GM12878 (cell line): ENCODE data around the gene KCNE4. TPM values are rescaled to one million over a fixed set of nuclear protein-coding genes. Genes with fewer than 3 reads are reported as not detected.

Experiments
- ATAC-seq: fragments of 200-7000 bp; cut with Tn5 transposase; 3 replicates; pipeline ENCODE4 v1.9.1; 2020; ENCODE audit warnings: mild to moderate bottlenecking, moderate library complexity
- BruUV-seq: library from RNA; stranded (reverse); fragments of 400-500 nt; replicated peaks from 2 replicates; lab custom pipeline; 2021; lab: Mats Ljungman, UMichigan
- CTCF ChIA-PET: fragments of 300-600 bp; sonication (Branson Sonifier 250); formaldehyde crosslinking; extraction: SDS; loops from one replicate; lab custom pipeline; 2021; ENCODE audit warnings: inconsistent platforms; lab: Yijun Ruan, JAX
- POLR2A ChIA-PET: fragments of 350-600 bp; formaldehyde crosslinking; extraction: SDS; loops from one replicate; lab custom pipeline; 2021; ENCODE audit warnings: inconsistent platforms; lab: Charles Lee
- RAD21 ChIA-PET: fragments of 300-600 bp; sonication (Branson Sonifier 250); formaldehyde crosslinking; loops from one replicate; lab custom pipeline; 2023; ENCODE audit warnings: antibody characterized with exemption; ENCODE audit not compliant: unreplicated experiment; lab: Charles Lee
- SMC1A ChIA-PET: fragments of 300-600 bp; sonication (Branson Sonifier 250); formaldehyde crosslinking; loops from one replicate; lab custom pipeline; 2023; ENCODE audit not compliant: unreplicated experiment, uncharacterized antibody; lab: Charles Lee
- DNase-seq: peaks from one replicate; pipeline ENCODE4 v3.0.0-alpha.2; 2011; ENCODE audit warnings: low read depth, low spot score
- FAIRE-seq: peaks from 3 replicates; lab custom pipeline; 2011; peaks lifted over from hg19 to GRCh38; lab: Jason Lieb, UNC
- H2AFZ ChIP-seq: 2 replicates; pipeline ENCODE4 v1.6.0; 2011; ENCODE audit warnings: low read depth, low read length, control low read depth; ENCODE audit not compliant: control insufficient read depth
- H3K27ac ChIP-seq: 2 replicates; pipeline ENCODE4 v1.5.1; 2011; ENCODE audit warnings: control low read depth; ENCODE audit not compliant: control insufficient read depth, insufficient read depth
- H3K27me3 ChIP-seq, 2 experiments: replicated peaks in 1 of 2; 2 replicates each; pipeline versions ENCODE4 v1.6.0 to v1.6.1; 2011; ENCODE audit warnings: low read length in 1 of 2; ENCODE audit not compliant: control insufficient read depth in 2 of 2, insufficient read depth in 2 of 2
- H3K36me3 ChIP-seq, 2 experiments: 2 replicates each; pipeline ENCODE4 v1.5.1; 2011; ENCODE audit warnings: low read length in 1 of 2; ENCODE audit not compliant: control insufficient read depth in 2 of 2, insufficient read depth in 2 of 2
- H3K4me1 ChIP-seq: 2 replicates; pipeline ENCODE4 v1.6.1; 2011; ENCODE audit warnings: mild to moderate bottlenecking, low read length, moderate library complexity, mixed read lengths; ENCODE audit not compliant: control insufficient read depth, insufficient read depth
- H3K4me2 ChIP-seq: 2 replicates; pipeline ENCODE4 v1.6.0; 2011; ENCODE audit warnings: control low read depth; ENCODE audit not compliant: control insufficient read depth, insufficient read depth
- H3K4me3 ChIP-seq: fragments of 200-600 bp; sonication (generic); 2 replicates; pipeline ENCODE4 v1.5.1; 2016
- H3K79me2 ChIP-seq: 2 replicates; pipeline ENCODE4 v1.6.0; 2011; ENCODE audit warnings: low read length; ENCODE audit not compliant: control insufficient read depth, insufficient read depth
- H3K9ac ChIP-seq: 2 replicates; pipeline ENCODE4 v1.8.0; 2011; ENCODE audit warnings: low read length, control low read depth, mixed read lengths; ENCODE audit not compliant: control insufficient read depth, insufficient read depth
- H3K9me3 ChIP-seq: replicated peaks from 3 replicates; pipeline ENCODE4 v1.5.1; 2011; ENCODE audit warnings: mild to moderate bottlenecking, low read length; ENCODE audit not compliant: control insufficient read depth, insufficient read depth
- H4K20me1 ChIP-seq: 2 replicates; pipeline ENCODE4 v1.6.0; 2011; ENCODE audit not compliant: control insufficient read depth, insufficient read depth
- ASH2L ChIP-seq: fragments of 300-600, 200-600 bp; sonication (generic); IDR thresholded peaks from 2 replicates; pipeline ENCODE4 v1.6.1; 2017; ENCODE audit warnings: low read depth, mild to moderate bottlenecking, borderline replicate concordance
- ATF2 ChIP-seq: IDR thresholded peaks from 2 replicates; pipeline ENCODE4 v1.6.1; 2012; ENCODE audit warnings: low read length, inconsistent platforms
- CBX3 ChIP-seq: fragments of 200-600 bp; sonication (generic); IDR thresholded peaks from 2 replicates; pipeline ENCODE4 v1.6.1; 2016; ENCODE audit warnings: low read depth, borderline replicate concordance
- CHD2 ChIP-seq: IDR thresholded peaks from 2 replicates; pipeline ENCODE4 v1.6.1; 2011; ENCODE audit warnings: low read depth, low read length, improper control_type of control experiment, borderline replicate concordance
- EED ChIP-seq: sonication (generic); IDR thresholded peaks from 2 replicates; pipeline ENCODE4 v1.6.1; 2016; ENCODE audit warnings: antibody characterized with exemption, low read depth
- ESRRA ChIP-seq: IDR thresholded peaks from 2 replicates; pipeline ENCODE4 v1.6.1; 2012; ENCODE audit warnings: mild to moderate bottlenecking, low read length, improper control_type of control experiment
- FOXK2 ChIP-seq: fragments of 450-650 bp; IDR thresholded peaks from 2 replicates; pipeline ENCODE4 v1.6.1; 2017; ENCODE audit warnings: mild to moderate bottlenecking, moderate library complexity
- HDAC6 ChIP-seq: fragments of 200-600 bp; sonication (generic); IDR thresholded peaks from one replicate; pipeline ENCODE4 v1.8.0; 2017; ENCODE audit warnings: antibody characterized with exemption; ENCODE audit not compliant: unreplicated experiment
- LARP7 ChIP-seq: fragments of 450-650 bp; IDR thresholded peaks from 2 replicates; pipeline ENCODE4 v1.6.1; 2017; ENCODE audit warnings: mild to moderate bottlenecking
- MLLT1 ChIP-seq: fragments of 450-650 bp; IDR thresholded peaks from 2 replicates; pipeline ENCODE4 v1.6.1; 2016; ENCODE audit warnings: mild to moderate bottlenecking
- MTA2 ChIP-seq: fragments of 450-650 bp; IDR thresholded peaks from 2 replicates; pipeline ENCODE4 v1.6.1; 2016; ENCODE audit warnings: low read depth, mild to moderate bottlenecking, moderate library complexity
- PKNOX1 ChIP-seq: fragments of 450-650 bp; IDR thresholded peaks from 2 replicates; pipeline ENCODE4 v1.6.1; 2016; ENCODE audit warnings: mild to moderate bottlenecking
- PML ChIP-seq: IDR thresholded peaks from 2 replicates; pipeline ENCODE4 v1.6.1; 2012; ENCODE audit warnings: low read length, inconsistent platforms
- POLR2AphosphoS2 ChIP-seq: IDR thresholded peaks from 2 replicates; pipeline ENCODE4 v1.6.1; 2011; ENCODE audit warnings: low read depth, mild to moderate bottlenecking, low read length, improper control_type of control experiment, moderate library complexity
- SMAD5 ChIP-seq: IDR thresholded peaks from 2 replicates; pipeline ENCODE4 v1.6.1; 2016; ENCODE audit warnings: antibody characterized with exemption, low read depth
- TCF12 ChIP-seq: IDR thresholded peaks from 2 replicates; pipeline ENCODE4 v1.6.1; 2011; ENCODE audit warnings: low read depth, mild to moderate bottlenecking, low read length
- ZNF24 ChIP-seq: fragments of 450-650 bp; IDR thresholded peaks from 2 replicates; pipeline ENCODE4 v1.6.1; 2017; ENCODE audit warnings: antibody characterized with exemption, mild to moderate bottlenecking
- ZNF622 ChIP-seq: fragments of 450-650 bp; IDR thresholded peaks from 2 replicates; pipeline ENCODE4 v1.6.1; 2017; ENCODE audit warnings: mild to moderate bottlenecking, inconsistent platforms
- WGBS: methylation state at CpG from one replicate; pipeline ENCODE4 v1.1.6; 2016; ENCODE audit warnings: low lambda C conversion rate; ENCODE audit not compliant: insufficient replicate concordance, insufficient coverage; ENCODE audit errors: missing lambda C conversion rate; 5-methylcytosine and 5-hydroxymethylcytosine counted together
- in situ Hi-C: fragments of 300-500 bp; cut with MboI; formaldehyde crosslinking; loops from 9 replicates; pipeline ENCODE4 v1.14.3; 2018; ENCODE audit warnings: mixed read lengths
- intact Hi-C: fragments of 100-400 bp; cut with micrococcal nuclease; formaldehyde crosslinking; loops from one replicate; pipeline ENCODE4 v1.14.2; 2022; ENCODE audit not compliant: unreplicated experiment
- polyA plus RNA-seq, 11 experiments: library from polyadenylated mRNA; depleted of rRNA in 4 of 11; unstranded in 6 of 11; stranded (reverse) in 5 of 11; fragments of >200 nt; fragmentation: Nextera tagmentation in 4 of 11; fragmentation: Illumina TruSeq in 1 of 11; extraction: Ambion mirVana in 4 of 11; extraction: Trizol in 1 of 11; gene quantifications; 1 replicate in 1 of 11; 2 replicates in 10 of 11; pipeline versions ENCODE4 v1.2.1 to v1.2.3, GENCODE V29; 2011 to 2016; ENCODE audit warnings: inconsistent platforms in 2 of 11, missing spikeins in 2 of 11, low read depth in 1 of 11
- total RNA-seq, 4 experiments: library from RNA; depleted of rRNA in 3 of 4; stranded (reverse); fragments of >200 nt in 3 of 4; fragmentation: Illumina TruSeq in 1 of 4; extraction: Trizol in 1 of 4; gene quantifications; 2 replicates each; pipeline versions ENCODE4 v1.2.1 to v1.2.3, GENCODE V29; 2013 to 2021
- TF ChIP-seq, protein P1 (sequence below): IDR thresholded peaks from 2 replicates; pipeline ENCODE4 v1.6.1; 2012; ENCODE audit warnings: low read depth, low read length, improper control_type of control experiment
- TF ChIP-seq, protein P2 (sequence below): fragments of 450-650 bp; IDR thresholded peaks from 2 replicates; pipeline ENCODE4 v1.6.1; 2018; ENCODE audit warnings: borderline replicate concordance, mild to moderate bottlenecking; ENCODE audit not compliant: partially characterized antibody

Gene KCNE4
- total and polyA plus RNA-seq, 10 of the 15 experiments (the other 5 are each of a cell fraction or from before 2014, with no cell fraction given), result 0.30 TPM; not detected in 9

DNA sequence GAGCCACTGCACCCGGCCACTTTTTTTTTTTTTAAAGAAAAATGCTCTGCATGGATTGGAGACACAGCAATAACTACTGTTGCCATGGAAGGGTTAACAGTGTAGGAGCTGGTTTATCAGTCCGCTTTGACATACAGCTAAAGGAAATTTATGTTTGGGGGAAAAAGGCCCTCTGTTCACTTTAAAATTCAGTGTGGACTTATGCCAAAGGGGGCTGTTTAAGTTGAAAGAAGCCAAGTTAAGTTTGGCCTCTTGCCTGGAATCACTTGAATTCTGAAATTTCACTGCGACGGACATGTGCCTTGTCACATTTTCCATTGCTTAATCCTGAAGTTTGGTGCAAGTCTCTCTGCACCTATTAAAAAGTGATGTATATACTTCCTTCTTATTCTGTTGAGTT lies 3.1 kb downstream of the KCNE4 start:
- no TSS peak for BruUV-seq
- intact Hi-C loops (no loop called here), in situ Hi-C loops (no loop called here)
- no peak overlapping the region for H3K4me3 ChIP-seq
- H4K20me1 ChIP-seq, result no peaks in the 10 kb centered on the region
- no peaks in the 10 kb centered on the region for H3K9me3 ChIP-seq
- H3K4me1 ChIP-seq, result no peaks in the 10 kb centered on the region
- no peak for FAIRE-seq
- no peak for ATAC-seq
- SMC1A ChIA-PET, result interaction anchor here (1.0 kb wide), 1 partner anchor 41 kb away, joined by 3 read pairs; no protein-coding TSS in a partner anchor
- CTCF ChIA-PET, result no interaction called here
- RAD21 ChIA-PET, result no interaction called here
- WGBS, result 35% methylated on average over 4 of the region's 4 CpGs
- no peak overlapping the region for H3K27ac ChIP-seq
- no peak overlapping the region for H3K9ac ChIP-seq
- TF ChIP-seq, protein P1, sequence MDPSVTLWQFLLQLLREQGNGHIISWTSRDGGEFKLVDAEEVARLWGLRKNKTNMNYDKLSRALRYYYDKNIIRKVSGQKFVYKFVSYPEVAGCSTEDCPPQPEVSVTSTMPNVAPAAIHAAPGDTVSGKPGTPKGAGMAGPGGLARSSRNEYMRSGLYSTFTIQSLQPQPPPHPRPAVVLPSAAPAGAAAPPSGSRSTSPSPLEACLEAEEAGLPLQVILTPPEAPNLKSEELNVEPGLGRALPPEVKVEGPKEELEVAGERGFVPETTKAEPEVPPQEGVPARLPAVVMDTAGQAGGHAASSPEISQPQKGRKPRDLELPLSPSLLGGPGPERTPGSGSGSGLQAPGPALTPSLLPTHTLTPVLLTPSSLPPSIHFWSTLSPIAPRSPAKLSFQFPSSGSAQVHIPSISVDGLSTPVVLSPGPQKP, result no peak
- TF ChIP-seq LARP7, result no peak
- no peak for TF ChIP-seq MLLT1
- TF ChIP-seq, protein P2, sequence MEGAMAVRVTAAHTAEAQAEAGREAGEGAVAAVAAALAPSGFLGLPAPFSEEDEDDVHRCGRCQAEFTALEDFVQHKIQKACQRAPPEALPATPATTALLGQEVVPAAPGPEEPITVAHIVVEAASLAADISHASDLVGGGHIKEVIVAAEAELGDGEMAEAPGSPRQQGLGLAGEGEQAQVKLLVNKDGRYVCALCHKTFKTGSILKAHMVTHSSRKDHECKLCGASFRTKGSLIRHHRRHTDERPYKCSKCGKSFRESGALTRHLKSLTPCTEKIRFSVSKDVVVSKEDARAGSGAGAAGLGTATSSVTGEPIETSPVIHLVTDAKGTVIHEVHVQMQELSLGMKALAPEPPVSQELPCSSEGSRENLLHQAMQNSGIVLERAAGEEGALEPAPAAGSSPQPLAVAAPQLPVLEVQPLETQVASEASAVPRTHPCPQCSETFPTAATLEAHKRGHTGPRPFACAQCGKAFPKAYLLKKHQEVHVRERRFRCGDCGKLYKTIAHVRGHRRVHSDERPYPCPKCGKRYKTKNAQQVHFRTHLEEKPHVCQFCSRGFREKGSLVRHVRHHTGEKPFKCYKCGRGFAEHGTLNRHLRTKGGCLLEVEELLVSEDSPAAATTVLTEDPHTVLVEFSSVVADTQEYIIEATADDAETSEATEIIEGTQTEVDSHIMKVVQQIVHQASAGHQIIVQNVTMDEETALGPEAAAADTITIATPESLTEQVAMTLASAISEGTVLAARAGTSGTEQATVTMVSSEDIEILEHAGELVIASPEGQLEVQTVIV, result no peak
- TF ChIP-seq ZNF622, result no peak
- no peak for TF ChIP-seq CBX3
- no peak for TF ChIP-seq MTA2
- TF ChIP-seq ZNF24, result no peak
- TF ChIP-seq FOXK2, result no peak
- TF ChIP-seq SMAD5, result no peak
- TF ChIP-seq CHD2, result no peak
- no peak for TF ChIP-seq EED
- TF ChIP-seq POLR2AphosphoS2, result no peak
- no peak for TF ChIP-seq PKNOX1
- TF ChIP-seq ASH2L, result no peak
- no peak for TF ChIP-seq ESRRA
- no peak for TF ChIP-seq PML
- no peak for TF ChIP-seq TCF12
- TF ChIP-seq ATF2, result no peak
- TF ChIP-seq HDAC6, result no peak
- TF ChIP-seq, all 136 proteins: peak for 0
- Histone ChIP-seq H2AFZ (no peak overlapping the region), H3K36me3 (no peaks in the 10 kb centered on the region), H3K4me2 (no peak overlapping the region), H3K79me2 (no peaks in the 10 kb centered on the region), H3K27me3 (no peaks in the 10 kb centered on the region)
- POLR2A ChIA-PET, result no interaction called here
- DNase-seq, result no peak
